Stimulated activated naive B cell treated with anti-CD40 and anti-IgM and Interleukin-4, amounts not matched to agents 10 μg/mL and 1 μg/mL and 100 μg/mL, for 72 hours (primary cell): ENCODE data around the gene SP5.

ENCODE experiments used
- ATAC-seq, 2 donors: fragments of 150-1000 bp; cut with Tn5 transposase; replicated peaks; 2 replicates each; pipeline ENCODE4 v1.10.0; 2021; ENCODE audit warnings: moderate library complexity in 1 of 2
- DNase-seq: peaks from one replicate; pipeline ENCODE4 v3.0.0; 2021
- H3K27ac Mint-ChIP-seq: one replicate; pipeline ENCODE4 v1.8.0; 2022; ENCODE audit warnings: mild to moderate bottlenecking, mixed read lengths
- H3K27me3 Mint-ChIP-seq, 2 donors: one replicate each; pipeline ENCODE4 v1.8.0; 2022; ENCODE audit warnings: mixed read lengths in 2 of 2
- H3K36me3 Mint-ChIP-seq, 2 donors: one replicate each; pipeline ENCODE4 v1.8.0; 2022; ENCODE audit warnings: mixed read lengths in 2 of 2, mild to moderate bottlenecking in 1 of 2
- H3K4me1 Mint-ChIP-seq, 2 donors: one replicate each; pipeline ENCODE4 v1.8.0; 2022; ENCODE audit warnings: mixed read lengths in 2 of 2, mild to moderate bottlenecking in 1 of 2
- H3K4me3 Mint-ChIP-seq, 2 donors: one replicate each; pipeline ENCODE4 v1.8.0; 2022; ENCODE audit warnings: mild to moderate bottlenecking in 2 of 2, mixed read lengths in 2 of 2, moderate library complexity in 1 of 2
- H3K9me3 Mint-ChIP-seq, 2 donors: one replicate each; pipeline ENCODE4 v1.8.0; 2022; ENCODE audit warnings: mixed read lengths in 2 of 2, mild to moderate bottlenecking in 1 of 2

The SP5 gene

DNA sequence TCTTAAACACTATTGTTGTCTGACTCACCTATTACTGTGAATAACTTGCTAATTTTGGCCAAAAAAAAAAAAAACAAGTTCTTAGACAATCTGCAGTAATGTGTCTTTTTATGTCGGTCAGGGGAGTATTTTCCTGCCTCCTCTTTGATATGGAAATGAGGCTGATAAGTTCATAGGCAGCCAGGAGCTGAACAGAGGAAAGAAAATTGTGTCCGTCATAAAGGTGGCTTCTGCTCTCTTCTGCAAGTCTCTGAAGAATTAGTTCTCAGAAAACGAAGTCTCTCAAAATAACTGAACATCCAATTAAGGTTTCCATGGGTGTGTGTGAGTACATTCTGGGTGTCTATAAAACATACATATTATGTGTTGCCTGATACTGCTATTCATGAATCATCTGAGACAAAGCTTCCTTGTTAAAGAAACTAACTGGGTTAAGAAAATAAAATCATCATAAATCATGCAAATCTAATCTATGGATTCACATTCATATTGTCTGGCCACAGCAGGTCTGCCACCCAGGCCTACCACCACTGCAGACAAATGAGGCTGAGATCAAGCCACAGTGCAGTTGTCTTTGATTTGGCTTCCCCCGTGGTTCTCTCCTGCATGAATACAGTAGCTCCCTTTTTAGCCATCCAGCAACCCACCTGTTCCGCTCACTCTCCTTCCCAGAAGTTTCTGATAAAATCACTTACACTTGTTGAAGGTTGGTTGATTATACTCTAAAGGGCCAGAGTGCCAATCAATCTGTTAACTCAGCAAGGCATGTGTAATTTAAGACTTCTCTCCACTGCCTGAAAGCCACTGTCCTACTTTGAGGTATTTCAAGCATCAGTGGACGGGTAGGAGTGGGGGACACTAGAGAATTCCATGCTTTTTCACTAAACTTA, 19.4 kb upstream of the SP5 start:
- Mint-ChIP-seq H3K4me1 (peaks cover 0 to 4% of the 10 kb centered on the region in 2 donors), H3K9me3 (no peaks in the 10 kb centered on the region), H3K36me3 (no peaks in the 10 kb centered on the region), H3K4me3 (no peak overlapping the region), H3K27me3 (peaks cover 16 to 26% of the 10 kb centered on the region in 2 donors), H3K27ac (no peak overlapping the region)
- no peak for DNase-seq
- ATAC-seq, result no peak

DNA sequence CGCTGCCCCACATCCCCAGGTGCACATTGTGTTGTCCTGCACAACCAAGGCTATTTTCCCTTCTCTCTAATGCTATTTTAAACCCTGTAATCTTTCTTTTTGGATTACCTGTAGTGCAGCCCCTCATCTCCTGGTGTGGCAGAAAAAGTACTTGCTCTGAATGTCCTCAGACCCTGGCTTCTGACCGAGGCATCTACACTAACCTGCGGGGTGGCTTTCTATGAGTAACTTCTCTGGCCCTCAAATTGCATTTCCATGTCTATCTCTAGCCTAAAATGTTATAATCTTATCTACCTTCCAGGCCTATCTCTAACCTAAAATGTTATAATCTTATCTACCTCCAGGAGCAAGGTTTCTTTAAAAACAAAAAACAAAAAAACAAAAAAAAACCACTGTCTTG, 18.2 kb upstream of the SP5 start:
- Mint-ChIP-seq H3K4me3 (no peak overlapping the region), H3K27ac (no peak overlapping the region), H3K27me3 (peaks cover 16 to 35% of the 10 kb centered on the region in 2 donors), H3K36me3 (no peaks in the 10 kb centered on the region), H3K4me1 (peaks cover 0 to 4% of the 10 kb centered on the region in 2 donors), H3K9me3 (peaks cover 0 to 3% of the 10 kb centered on the region in 2 donors)
- DNase-seq (no peak), ATAC-seq (no peak)

DNA sequence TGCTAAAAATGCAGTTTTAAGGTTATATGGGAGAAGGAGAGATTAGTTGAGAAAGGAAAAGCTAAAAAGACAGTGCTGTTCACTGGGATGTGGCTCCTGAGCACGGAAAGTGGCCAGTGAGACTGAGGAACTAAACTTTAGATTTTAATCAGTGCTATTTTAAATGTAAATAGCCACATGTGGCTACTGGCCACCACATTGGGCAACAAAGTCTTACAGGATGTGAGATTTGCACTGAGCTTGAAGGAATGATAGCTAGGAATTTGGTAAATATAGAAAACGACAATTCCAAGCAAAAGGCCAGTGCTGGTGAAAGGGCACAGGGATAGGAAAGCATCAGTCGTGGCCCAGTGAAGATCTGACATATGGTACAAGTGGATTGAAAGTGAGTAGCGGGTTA, 14.1 kb upstream of the SP5 start:
- DNase-seq (no peak), ATAC-seq (no peak)
- Mint-ChIP-seq H3K4me1 (no peaks in the 10 kb centered on the region), H3K9me3 (peaks cover 12% of the 10 kb centered on the region in 2 donors), H3K36me3 (no peaks in the 10 kb centered on the region), H3K27ac (no peak overlapping the region), H3K4me3 (no peak overlapping the region), H3K27me3 (peaks cover 27 to 44% of the 10 kb centered on the region in 2 donors)

DNA sequence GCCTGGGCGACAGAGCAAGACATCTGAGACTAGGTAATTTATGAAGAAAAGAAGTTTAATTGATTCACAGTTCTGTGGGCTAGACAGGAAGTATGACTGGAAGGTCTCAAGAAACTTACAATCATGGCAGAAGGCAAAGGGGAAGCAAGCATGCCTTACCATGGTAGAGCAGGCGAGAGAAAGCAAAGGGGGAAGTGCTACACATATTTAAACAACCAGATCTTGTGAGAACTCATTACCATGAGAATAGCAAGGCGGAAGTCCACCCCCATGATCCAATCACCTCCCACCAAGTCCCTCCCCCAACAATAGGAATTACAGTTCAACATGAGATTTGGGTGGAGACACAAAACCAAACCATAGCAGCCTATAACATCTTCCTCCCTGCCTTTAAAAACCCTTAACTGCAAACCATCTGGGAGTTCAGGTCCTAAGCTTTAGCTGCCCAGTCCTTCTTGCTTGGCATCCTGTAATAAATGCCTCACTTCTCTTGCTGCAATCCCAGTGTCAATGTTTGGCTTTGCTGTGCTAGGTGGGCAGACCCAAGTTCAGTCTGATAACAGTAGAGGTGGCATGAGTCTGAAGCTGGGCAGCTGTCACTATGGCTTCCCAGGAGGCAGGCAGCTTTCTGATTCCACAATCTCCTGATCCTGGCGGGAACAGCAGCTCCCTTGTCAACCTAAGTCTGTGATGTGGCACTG, 11.2 kb upstream of the SP5 start:
- DNase-seq (no peak), ATAC-seq (no peak)
- Mint-ChIP-seq H3K9me3 (peaks cover 12% of the 10 kb centered on the region in 2 donors), H3K36me3 (no peaks in the 10 kb centered on the region), H3K4me3 (no peak overlapping the region), H3K27me3 (peaks cover 32 to 41% of the 10 kb centered on the region in 2 donors), H3K27ac (no peak overlapping the region), H3K4me1 (peaks cover 0 to 6% of the 10 kb centered on the region in 2 donors)

DNA sequence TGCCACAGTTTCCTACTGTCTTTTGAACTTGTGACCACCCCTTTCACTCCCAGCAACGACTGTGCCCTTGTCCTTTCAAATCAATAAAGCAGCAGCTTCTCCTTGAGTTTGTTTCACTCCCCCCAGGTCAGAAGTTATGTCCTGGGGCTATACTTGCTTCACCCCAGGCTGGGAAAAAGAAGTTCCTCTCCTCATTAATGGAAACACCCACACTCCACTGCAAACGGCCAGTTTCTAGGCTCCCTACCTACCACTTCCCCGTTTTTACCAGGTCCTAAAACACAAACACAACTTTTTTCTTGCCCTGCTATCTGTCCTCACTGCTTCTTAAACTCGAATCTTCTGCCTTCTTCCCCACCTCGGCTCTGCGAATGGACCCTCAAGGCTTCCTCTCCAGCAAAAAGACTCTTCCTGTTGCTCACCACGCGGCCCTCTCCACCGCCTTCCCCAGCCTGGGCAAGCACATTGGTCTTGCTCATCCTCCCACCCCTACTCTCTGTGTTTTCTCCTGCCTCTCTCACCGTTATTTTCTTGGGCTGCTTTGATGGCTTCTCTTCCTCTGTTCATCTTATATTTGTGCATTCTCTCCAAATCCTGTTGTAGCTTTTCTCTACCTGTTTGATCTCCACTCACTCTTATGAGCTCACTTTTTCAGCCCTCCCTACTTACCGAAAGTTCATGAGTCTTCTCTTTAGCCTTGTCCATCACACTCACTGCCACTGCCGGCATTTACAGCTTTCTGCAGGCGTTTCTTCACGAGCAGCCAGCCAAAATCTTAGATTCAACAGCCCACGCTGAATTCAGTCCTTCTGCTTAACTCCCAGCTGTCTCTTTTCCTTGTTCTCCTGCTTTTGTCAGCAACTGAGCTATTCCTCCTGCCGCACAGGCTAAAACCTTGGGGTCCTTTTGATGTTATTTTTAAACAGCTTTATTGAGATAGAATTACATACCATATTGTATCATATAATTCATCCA, 7.0 kb upstream of the SP5 start:
- no peak overlapping the region for H3K27ac Mint-ChIP-seq
- peaks cover 4 to 6% of the 10 kb centered on the region in 2 donors for H3K4me1 Mint-ChIP-seq
- peaks cover 50 to 56% of the 10 kb centered on the region in 2 donors for H3K27me3 Mint-ChIP-seq
- peaks cover 7 to 11% of the 10 kb centered on the region in 2 donors for H3K9me3 Mint-ChIP-seq
- H3K36me3 Mint-ChIP-seq, result no peaks in the 10 kb centered on the region
- H3K4me3 Mint-ChIP-seq, result no peak overlapping the region
- no peak for ATAC-seq
- no peak for DNase-seq

- H3K27ac Mint-ChIP-seq, result no peak overlapping the region
- no peak for ATAC-seq
- H3K4me1 Mint-ChIP-seq, result peaks cover 15 to 20% of the 10 kb centered on the region in 2 donors
- peaks cover 1 to 2% of the 10 kb centered on the region in 2 donors for H3K36me3 Mint-ChIP-seq
- H3K9me3 Mint-ChIP-seq, result peaks cover 3% of the 10 kb centered on the region in 2 donors
- no peak overlapping the region for H3K4me3 Mint-ChIP-seq
- H3K27me3 Mint-ChIP-seq, result peaks cover 55 to 69% of the 10 kb centered on the region in 2 donors
- DNase-seq, result no peak
Observed at GRCh38 chr2:170710609-170710979, 4.5 kb upstream of the SP5 start.

DNA sequence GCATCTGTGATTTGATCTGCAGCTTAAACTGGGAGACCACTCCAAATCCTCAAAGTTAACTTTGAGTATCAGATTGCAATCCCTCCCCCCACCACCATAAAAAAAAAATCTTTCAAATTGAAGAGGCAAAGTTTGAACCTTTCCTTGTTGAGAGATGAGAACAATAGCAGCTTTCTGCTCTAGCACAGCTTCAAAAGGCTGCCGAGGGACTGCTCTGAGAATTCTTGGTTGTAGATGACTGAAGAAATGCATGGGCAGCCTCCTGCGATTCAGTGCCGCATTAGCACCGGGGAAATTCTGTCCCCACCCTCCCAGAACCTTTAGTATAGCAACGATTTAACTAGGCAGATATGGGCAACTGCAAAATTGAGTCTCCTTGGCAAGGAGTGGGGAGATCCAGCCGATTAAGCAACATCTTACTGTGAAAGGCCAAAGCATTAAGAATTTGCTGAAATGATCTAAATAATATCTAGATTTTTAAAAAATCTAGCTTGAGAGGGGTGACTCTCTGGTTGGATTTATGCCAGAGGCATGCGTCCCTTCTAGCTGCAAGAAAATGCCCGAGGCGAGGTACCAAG, 3.9 kb upstream of the SP5 start:
- H3K36me3 Mint-ChIP-seq, result peaks cover 2 to 3% of the 10 kb centered on the region in 2 donors
- peak overlapping the region; percentile 56 for H3K27ac Mint-ChIP-seq
- H3K4me3 Mint-ChIP-seq, result no peak overlapping the region
- DNase-seq (no peak), ATAC-seq (no peak)
- peaks cover 17 to 23% of the 10 kb centered on the region in 2 donors for H3K4me1 Mint-ChIP-seq
- H3K27me3 Mint-ChIP-seq, result peaks cover 58 to 76% of the 10 kb centered on the region in 2 donors
- peaks cover 3% of the 10 kb centered on the region in 2 donors for H3K9me3 Mint-ChIP-seq

DNA sequence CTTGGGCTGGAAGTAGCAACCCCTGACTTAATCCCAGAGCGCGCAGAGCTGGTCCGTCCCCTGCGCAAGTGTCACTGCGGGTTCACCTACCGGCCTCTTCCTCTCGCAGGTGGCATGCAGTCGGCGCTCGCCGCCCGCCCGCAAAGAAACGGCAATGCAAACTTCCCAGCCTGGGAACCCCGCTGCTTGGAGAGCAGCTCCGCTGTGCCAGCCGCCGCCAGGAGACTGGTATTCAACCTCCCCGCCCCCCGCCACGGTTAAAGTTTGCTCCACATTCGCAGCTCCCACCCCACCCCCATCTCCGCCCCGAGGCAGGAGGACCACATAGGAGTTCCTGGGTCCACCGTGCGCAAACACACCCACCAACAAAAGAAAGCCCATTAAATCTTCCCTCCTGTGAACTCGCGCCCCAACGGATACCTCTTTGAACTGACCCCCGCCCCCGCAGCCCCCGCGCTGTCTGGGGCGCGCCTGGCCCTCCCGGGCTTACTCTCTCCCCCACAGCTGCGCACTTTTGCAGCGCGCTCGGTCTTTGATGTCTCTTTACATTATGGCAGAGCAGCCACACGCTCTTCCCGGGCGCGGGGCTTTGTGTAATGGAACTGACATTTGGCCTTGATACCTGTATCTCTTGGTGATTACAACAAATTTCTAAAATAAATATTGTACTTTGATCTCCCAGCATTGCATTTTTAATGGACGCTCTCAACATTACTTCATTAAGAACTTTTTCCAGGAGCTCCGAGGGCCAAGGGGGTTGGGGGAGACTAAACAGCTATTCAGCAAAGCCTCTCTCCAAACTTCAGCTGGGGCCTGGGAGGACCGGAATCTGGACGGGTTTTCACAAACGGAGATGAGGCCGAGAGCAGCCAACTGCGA, 3.1 kb upstream of the SP5 start:
- H3K4me1 Mint-ChIP-seq, result peaks cover 17 to 25% of the 10 kb centered on the region in 2 donors
- DNase-seq (no peak), ATAC-seq (no peak)
- peak overlapping the region; percentile 67 for H3K27ac Mint-ChIP-seq
- H3K4me3 Mint-ChIP-seq, result no peak overlapping the region
- peaks cover 3% of the 10 kb centered on the region in 2 donors for H3K9me3 Mint-ChIP-seq
- peaks cover 2 to 3% of the 10 kb centered on the region in 2 donors for H3K36me3 Mint-ChIP-seq
- H3K27me3 Mint-ChIP-seq, result peaks cover 59 to 82% of the 10 kb centered on the region in 2 donors

GRCh38 chr2:170712653-170713542, 2.2 kb upstream of the SP5 start:
- peak overlapping the region in 1 of 2 donors; percentile 41 for H3K4me3 Mint-ChIP-seq
- ATAC-seq (no peak), DNase-seq (no peak)
- peaks cover 64 to 88% of the 10 kb centered on the region in 2 donors for H3K27me3 Mint-ChIP-seq
- peaks cover 2 to 3% of the 10 kb centered on the region in 2 donors for H3K36me3 Mint-ChIP-seq
- peaks cover 21 to 33% of the 10 kb centered on the region in 2 donors for H3K4me1 Mint-ChIP-seq
- H3K9me3 Mint-ChIP-seq, result peaks cover 3% of the 10 kb centered on the region in 2 donors
- H3K27ac Mint-ChIP-seq, result peak overlapping the region; percentile 67

DNA sequence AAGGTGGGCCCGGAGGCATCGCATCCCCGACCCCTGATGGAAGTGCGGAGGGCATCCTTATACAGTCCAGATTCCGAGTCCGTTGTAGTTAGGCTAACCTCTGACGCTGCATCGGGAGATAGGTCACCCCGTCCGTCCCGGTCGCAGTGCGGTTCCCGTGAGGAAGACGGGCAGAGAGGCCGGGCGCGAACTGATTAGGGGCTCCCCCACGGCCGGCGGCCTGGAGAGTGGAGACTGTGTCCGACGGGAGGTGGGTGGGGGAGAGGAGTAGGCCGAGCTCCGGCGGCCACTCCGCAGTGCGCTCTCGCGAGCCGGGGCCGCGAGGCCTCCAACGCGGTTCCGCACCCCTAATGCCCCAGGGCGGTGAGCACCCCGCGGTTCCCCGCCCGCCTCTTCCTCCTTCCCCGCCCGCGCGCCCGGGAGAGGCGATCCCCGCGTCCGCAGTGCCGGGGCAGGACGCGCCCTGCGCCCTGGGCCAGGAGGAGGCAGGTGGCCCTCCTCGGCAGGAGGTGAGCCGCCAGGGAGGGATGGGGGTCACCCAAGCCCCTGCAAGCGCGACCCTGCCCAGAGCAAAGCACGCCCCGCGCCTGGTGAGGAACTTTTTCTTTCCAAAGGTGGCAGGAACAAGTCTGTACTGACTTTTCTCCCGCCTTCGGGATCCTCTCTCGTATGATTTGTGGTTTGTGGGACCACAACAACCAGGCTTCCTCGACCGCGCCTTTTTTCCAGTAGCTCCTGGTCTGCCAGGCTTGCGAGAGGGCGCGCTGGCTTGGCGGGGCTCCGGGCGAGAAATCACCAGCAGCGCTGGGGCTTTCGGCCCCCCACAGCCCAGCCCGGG, 1.4 kb upstream of the SP5 start:
- ATAC-seq (peak in 1 of 2 donors; percentile 10), DNase-seq (no peak)
- Mint-ChIP-seq H3K9me3 (peaks cover 3% of the 10 kb centered on the region in 2 donors), H3K27me3 (peaks cover 61 to 88% of the 10 kb centered on the region in 2 donors), H3K27ac (peak overlapping the region; percentile 37), H3K4me3 (peak overlapping the region; percentile 53 to 58), H3K4me1 (peaks cover 18 to 36% of the 10 kb centered on the region in 2 donors), H3K36me3 (peaks cover 2 to 3% of the 10 kb centered on the region in 2 donors)

GRCh38 chr2:170714381-170715061, 616 bp upstream of the SP5 start:
- peaks cover 2 to 3% of the 10 kb centered on the region in 2 donors for H3K36me3 Mint-ChIP-seq
- ATAC-seq, result peak; percentile 41 to 52
- H3K27ac Mint-ChIP-seq, result peak overlapping the region; percentile 79

More at GRCh38 chr2:170714381-170715061, 616 bp upstream of the SP5 start:
- Mint-ChIP-seq H3K9me3 (peaks cover 3% of the 10 kb centered on the region in 2 donors), H3K27me3 (peaks cover 62 to 87% of the 10 kb centered on the region in 2 donors), H3K4me3 (peak overlapping the region; percentile 80 to 85), H3K4me1 (peaks cover 18 to 36% of the 10 kb centered on the region in 2 donors)
- no peak for DNase-seq
